ENCODE data around the gene RBM10. TPM values are rescaled to one million over a fixed set of nuclear protein-coding genes. Genes with fewer than 3 reads are reported as not detected.

Gene RBM10
- total RNA-seq, 1 experiment from 2014 or later = 41.0 TPM

DNA sequence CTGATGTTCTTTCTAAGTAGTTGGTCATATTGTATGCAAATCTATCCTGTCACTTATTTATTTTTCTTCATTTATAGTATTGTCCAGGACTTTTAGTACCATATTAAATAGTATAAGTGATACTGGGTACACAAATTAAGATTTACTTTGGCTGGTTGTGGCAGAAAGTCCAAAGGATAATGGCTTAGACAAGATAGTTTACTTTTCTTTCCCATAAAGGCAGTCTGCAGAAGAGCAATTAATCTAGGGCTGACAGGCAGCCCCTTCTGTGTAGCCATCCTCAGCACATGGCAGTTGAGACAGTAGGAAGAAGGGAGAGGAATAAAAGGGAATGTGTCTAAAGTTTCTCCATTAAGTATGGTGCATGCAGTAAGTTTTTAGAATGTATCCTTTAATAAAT is 6.4 kb downstream of the RBM10 start:
- H3K4me1 Mint-ChIP-seq (ENCODE audit: low read depth, unreplicated experiment) = no peaks in the 10 kb centered on the region
- no peak overlapping the region for H3K27ac Mint-ChIP-seq (ENCODE audit: unreplicated experiment)
- CTCF ChIA-PET = no interaction called here
- peaks cover under 1% of the 10 kb centered on the region; the same call in 1 of the 2 replicates for H3K36me3 ChIP-seq (ENCODE audit: control insufficient read depth, insufficient read depth, low read length)
- TF ChIP-seq, protein P1, sequence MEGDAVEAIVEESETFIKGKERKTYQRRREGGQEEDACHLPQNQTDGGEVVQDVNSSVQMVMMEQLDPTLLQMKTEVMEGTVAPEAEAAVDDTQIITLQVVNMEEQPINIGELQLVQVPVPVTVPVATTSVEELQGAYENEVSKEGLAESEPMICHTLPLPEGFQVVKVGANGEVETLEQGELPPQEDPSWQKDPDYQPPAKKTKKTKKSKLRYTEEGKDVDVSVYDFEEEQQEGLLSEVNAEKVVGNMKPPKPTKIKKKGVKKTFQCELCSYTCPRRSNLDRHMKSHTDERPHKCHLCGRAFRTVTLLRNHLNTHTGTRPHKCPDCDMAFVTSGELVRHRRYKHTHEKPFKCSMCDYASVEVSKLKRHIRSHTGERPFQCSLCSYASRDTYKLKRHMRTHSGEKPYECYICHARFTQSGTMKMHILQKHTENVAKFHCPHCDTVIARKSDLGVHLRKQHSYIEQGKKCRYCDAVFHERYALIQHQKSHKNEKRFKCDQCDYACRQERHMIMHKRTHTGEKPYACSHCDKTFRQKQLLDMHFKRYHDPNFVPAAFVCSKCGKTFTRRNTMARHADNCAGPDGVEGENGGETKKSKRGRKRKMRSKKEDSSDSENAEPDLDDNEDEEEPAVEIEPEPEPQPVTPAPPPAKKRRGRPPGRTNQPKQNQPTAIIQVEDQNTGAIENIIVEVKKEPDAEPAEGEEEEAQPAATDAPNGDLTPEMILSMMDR (IDR thresholded peaks at IDR 0.05; ENCODE audit: insufficient read depth in 1 of 2, low read depth in 1 of 2, low read length in 1 of 2, severe bottlenecking in 1 of 2, unreplicated experiment in 1 of 2) = no peak
- BruUV-seq (replicated peaks) = no TSS peak
- H3K27me3 Mint-ChIP-seq (ENCODE audit: insufficient read depth, unreplicated experiment) = no peaks in the 10 kb centered on the region
- intact Hi-C loops (cut with micrococcal nuclease; ENCODE audit: unreplicated experiment) = no loop called here
- no peaks in the 10 kb centered on the region for H3K9me3 Mint-ChIP-seq (ENCODE audit: unreplicated experiment)
- no peaks in the 10 kb centered on the region for H3K27me3 ChIP-seq (replicated peaks; ENCODE audit: control insufficient read depth, insufficient read depth, low read length)
- POLR2A ChIA-PET = no interaction called here
- H3K4me3 Mint-ChIP-seq (ENCODE audit: unreplicated experiment) = no peak overlapping the region
- H3K9me3 ChIP-seq = no peaks in the 10 kb centered on the region
- peaks cover 43% of the 10 kb centered on the region for H3K36me3 Mint-ChIP-seq (ENCODE audit: insufficient read depth, unreplicated experiment)
- no peak overlapping the region for H3K4me3 ChIP-seq (ENCODE audit: low read depth, low read length)
- H3K4me1 ChIP-seq = no peaks in the 10 kb centered on the region
- DNase-seq = no peak

DNA sequence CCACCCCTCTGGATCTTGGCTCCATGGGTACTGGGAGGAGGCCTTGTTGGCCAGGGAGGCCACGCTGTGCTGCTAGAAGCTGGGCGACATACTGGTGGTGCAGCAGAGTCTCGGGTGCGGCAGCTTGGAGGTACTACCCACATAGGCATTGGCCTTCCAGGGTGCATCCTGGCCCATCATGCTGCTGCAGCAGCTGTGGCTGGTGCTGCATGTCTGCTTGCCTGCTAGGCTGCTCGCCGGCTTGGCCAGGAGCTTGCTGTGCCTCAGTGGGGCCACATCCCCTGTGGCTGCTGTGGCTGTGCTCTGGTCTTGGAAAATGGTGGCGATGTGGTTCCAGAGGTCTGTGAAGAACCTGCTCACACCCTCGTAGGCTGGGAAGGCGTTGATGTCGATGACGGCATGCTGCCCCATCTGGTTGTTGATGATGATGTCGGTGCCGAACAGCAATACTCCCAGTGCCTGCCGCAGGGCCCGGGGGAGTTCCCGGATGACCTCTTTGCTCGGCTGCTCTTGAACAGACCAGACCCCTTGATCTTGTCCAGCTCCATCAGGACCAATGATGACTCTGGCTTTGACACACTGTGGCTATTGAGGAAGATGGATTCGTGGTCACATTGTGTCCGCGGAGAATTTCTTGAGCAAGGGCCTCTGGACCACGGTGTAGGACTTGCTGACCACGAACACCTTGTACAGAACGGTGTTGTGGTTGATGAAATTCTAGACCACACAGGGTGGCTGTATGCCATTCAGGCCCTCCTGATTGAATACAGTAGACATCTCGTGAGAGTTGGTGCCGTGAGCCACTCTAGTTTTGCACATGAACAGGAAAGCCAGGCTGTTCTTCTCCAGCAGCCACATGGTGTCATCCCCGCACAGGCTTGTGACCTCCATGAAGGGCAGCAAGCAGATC is 11.8 kb downstream of the RBM10 start:
- POLR2A ChIA-PET = no interaction called here

DNA sequence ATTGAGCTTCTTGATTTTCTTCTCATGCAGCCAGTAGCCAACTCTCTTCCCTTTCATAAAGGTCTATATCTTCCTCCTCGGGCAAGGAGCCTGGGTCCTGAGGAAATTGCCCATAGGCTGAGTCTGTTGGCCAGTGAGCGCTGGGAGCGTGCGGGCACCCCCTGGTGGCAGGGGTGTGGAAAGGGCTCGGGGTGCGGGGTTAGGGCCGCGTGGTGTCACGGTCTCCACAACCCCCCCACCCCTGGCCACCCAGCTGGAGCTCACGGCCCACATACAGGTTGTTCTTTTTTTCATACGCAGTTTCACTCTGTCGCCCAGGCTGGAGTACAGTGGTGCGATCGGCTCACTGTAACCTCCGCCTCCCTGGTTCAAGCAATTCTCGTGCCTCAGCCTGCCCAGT is 13.1 kb downstream of the RBM10 start:
- no peaks in the 10 kb centered on the region for H3K4me1 Mint-ChIP-seq (ENCODE audit: low read depth, unreplicated experiment)
- Histone ChIP-seq H3K27me3 (replicated peaks; ENCODE audit: control insufficient read depth, insufficient read depth, low read length) (no peaks in the 10 kb centered on the region), H3K36me3 (ENCODE audit: control insufficient read depth, insufficient read depth, low read length) (peaks cover 1% of the 10 kb centered on the region), H3K4me1 (no peaks in the 10 kb centered on the region), H3K4me3 (ENCODE audit: low read depth, low read length) (no peak overlapping the region), H3K9me3 (no peaks in the 10 kb centered on the region)
- POLR2A ChIA-PET = no interaction called here
- no peaks in the 10 kb centered on the region for H3K27me3 Mint-ChIP-seq (ENCODE audit: insufficient read depth, unreplicated experiment)
- no TSS peak for BruUV-seq (replicated peaks)
- intact Hi-C loops (cut with micrococcal nuclease; ENCODE audit: unreplicated experiment) = no loop called here
- H3K9me3 Mint-ChIP-seq (ENCODE audit: unreplicated experiment) = no peaks in the 10 kb centered on the region
- H3K4me3 Mint-ChIP-seq (ENCODE audit: unreplicated experiment) = no peak overlapping the region
- CTCF ChIA-PET = interaction anchor here (0.6 kb wide), 1 partner anchor 548 kb away, joined by 6 read pairs; no protein-coding TSS in a partner anchor
- TF ChIP-seq, protein P1 (IDR thresholded peaks at IDR 0.05; ENCODE audit: insufficient read depth in 1 of 2, low read depth in 1 of 2, low read length in 1 of 2, severe bottlenecking in 1 of 2, unreplicated experiment in 1 of 2) = no peak
- H3K27ac Mint-ChIP-seq (ENCODE audit: unreplicated experiment) = no peak overlapping the region
- peaks cover 52% of the 10 kb centered on the region for H3K36me3 Mint-ChIP-seq (ENCODE audit: insufficient read depth, unreplicated experiment)
- DNase-seq = no peak

More for the DNA sequence above, 11.8 kb downstream of the RBM10 start:
- Histone ChIP-seq H3K36me3 (ENCODE audit: control insufficient read depth, insufficient read depth, low read length) (peaks cover 1% of the 10 kb centered on the region), H3K4me1 (no peaks in the 10 kb centered on the region), H3K27me3 (replicated peaks; ENCODE audit: control insufficient read depth, insufficient read depth, low read length) (no peaks in the 10 kb centered on the region), H3K4me3 (ENCODE audit: low read depth, low read length) (no peak overlapping the region), H3K9me3 (no peaks in the 10 kb centered on the region)
- Mint-ChIP-seq H3K27me3 (ENCODE audit: insufficient read depth, unreplicated experiment) (no peaks in the 10 kb centered on the region), H3K9me3 (ENCODE audit: unreplicated experiment) (no peaks in the 10 kb centered on the region), H3K4me3 (ENCODE audit: unreplicated experiment) (no peak overlapping the region), H3K4me1 (ENCODE audit: low read depth, unreplicated experiment) (no peaks in the 10 kb centered on the region), H3K36me3 (ENCODE audit: insufficient read depth, unreplicated experiment) (peaks cover 51% of the 10 kb centered on the region), H3K27ac (ENCODE audit: unreplicated experiment) (no peak overlapping the region)
- DNase-seq = no peak
- TF ChIP-seq, protein P1 (IDR thresholded peaks at IDR 0.05; ENCODE audit: insufficient read depth in 1 of 2, low read depth in 1 of 2, low read length in 1 of 2, severe bottlenecking in 1 of 2, unreplicated experiment in 1 of 2) = no peak
- no TSS peak for BruUV-seq (replicated peaks)
- intact Hi-C loops (cut with micrococcal nuclease; ENCODE audit: unreplicated experiment) = no loop called here
- CTCF ChIA-PET = no interaction called here
